ENCODE measurements around the gene TMEM229B.

DNA sequence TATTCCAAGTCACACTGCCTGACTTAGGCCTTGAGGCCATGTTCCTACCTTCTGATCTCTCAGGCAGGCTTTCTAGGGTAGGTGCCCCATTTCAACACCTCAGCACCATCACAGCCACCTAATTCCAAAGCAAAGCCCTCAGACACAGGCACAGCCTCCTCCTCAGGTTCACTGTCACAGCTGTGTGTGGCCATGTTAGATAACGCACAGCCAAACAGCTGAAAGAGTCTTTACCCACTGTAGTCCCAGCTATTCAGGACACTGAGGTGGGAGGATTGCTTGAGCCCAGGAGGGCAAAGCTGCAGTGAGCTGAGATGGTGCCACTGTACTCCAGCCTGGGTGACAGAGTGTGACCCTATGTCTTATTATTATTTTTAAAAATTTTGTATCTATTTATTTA lies 7.3 kb upstream of the TMEM229B start:
- no peak for TF ChIP-seq SP1 (IDR thresholded peaks at IDR 0.05)
- TF ChIP-seq CTCF (IDR thresholded peaks at IDR 0.05; ENCODE audit: low read depth, low read length, missing input control): no peak
- TF ChIP-seq MAX (IDR thresholded peaks at IDR 0.05): no peak
- TF ChIP-seq, protein P1, sequence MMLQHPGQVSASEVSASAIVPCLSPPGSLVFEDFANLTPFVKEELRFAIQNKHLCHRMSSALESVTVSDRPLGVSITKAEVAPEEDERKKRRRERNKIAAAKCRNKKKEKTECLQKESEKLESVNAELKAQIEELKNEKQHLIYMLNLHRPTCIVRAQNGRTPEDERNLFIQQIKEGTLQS (IDR thresholded peaks at IDR 0.05): no peak
- no peak for TF ChIP-seq FOXA1 (IDR thresholded peaks at IDR 0.05)
- TF ChIP-seq YY1 (IDR thresholded peaks at IDR 0.05): no peak
- no peak for TF ChIP-seq TAF1 (conservative IDR thresholded peaks at IDR 0.05)
- TF ChIP-seq, protein P2, sequence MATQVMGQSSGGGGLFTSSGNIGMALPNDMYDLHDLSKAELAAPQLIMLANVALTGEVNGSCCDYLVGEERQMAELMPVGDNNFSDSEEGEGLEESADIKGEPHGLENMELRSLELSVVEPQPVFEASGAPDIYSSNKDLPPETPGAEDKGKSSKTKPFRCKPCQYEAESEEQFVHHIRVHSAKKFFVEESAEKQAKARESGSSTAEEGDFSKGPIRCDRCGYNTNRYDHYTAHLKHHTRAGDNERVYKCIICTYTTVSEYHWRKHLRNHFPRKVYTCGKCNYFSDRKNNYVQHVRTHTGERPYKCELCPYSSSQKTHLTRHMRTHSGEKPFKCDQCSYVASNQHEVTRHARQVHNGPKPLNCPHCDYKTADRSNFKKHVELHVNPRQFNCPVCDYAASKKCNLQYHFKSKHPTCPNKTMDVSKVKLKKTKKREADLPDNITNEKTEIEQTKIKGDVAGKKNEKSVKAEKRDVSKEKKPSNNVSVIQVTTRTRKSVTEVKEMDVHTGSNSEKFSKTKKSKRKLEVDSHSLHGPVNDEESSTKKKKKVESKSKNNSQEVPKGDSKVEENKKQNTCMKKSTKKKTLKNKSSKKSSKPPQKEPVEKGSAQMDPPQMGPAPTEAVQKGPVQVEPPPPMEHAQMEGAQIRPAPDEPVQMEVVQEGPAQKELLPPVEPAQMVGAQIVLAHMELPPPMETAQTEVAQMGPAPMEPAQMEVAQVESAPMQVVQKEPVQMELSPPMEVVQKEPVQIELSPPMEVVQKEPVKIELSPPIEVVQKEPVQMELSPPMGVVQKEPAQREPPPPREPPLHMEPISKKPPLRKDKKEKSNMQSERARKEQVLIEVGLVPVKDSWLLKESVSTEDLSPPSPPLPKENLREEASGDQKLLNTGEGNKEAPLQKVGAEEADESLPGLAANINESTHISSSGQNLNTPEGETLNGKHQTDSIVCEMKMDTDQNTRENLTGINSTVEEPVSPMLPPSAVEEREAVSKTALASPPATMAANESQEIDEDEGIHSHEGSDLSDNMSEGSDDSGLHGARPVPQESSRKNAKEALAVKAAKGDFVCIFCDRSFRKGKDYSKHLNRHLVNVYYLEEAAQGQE (IDR thresholded peaks at IDR 0.05): no peak
- no peak for TF ChIP-seq ZBTB33 (IDR thresholded peaks at IDR 0.05)
- no peak for TF ChIP-seq HNF4A (conservative IDR thresholded peaks at IDR 0.05)
- no peak for TF ChIP-seq JUND (IDR thresholded peaks at IDR 0.05)

All from liver (tissue), 3 donors.